C4-2B (cell line): ENCODE data around the gene GSTO1.

Source experiments
- CTCF ChIP-seq: fragments of 450-650 bp; conservative IDR thresholded peaks from 2 replicates; pipeline ENCODE4 v1.5.1; 2017; ENCODE audit warnings: mild to moderate bottlenecking
- ZFX ChIP-seq: fragments of 450-650 bp; IDR thresholded peaks from 2 replicates; pipeline ENCODE4 v1.6.1; 2017

- no peak for TF ChIP-seq CTCF
- no peak for TF ChIP-seq ZFX
Observed at GRCh38 chr10:104232613-104233102, 22.0 kb upstream of the GSTO1 start.
